ENCODE results near the gene ATG10. TPM values are rescaled to one million over a fixed set of nuclear protein-coding genes. Genes with fewer than 3 reads are reported as not detected.

Gene ATG10
- total RNA-seq, 1 experiment from 2014 or later: 34.5 TPM

- H3K36me3 ChIP-seq (replicated peaks; ENCODE audit: control insufficient read depth, insufficient read depth, low read length): no peaks in the 10 kb centered on the region
- DNase-seq: no peak
- no peaks in the 10 kb centered on the region for H3K27me3 ChIP-seq (ENCODE audit: control insufficient read depth, insufficient read depth, low read length)
- no peak overlapping the region for H3K4me3 ChIP-seq (ENCODE audit: insufficient read depth, low read depth, low read length)
These were observed 193.3 kb downstream of the ATG10 start for GRCh38 chr5:82164977-82165713.

GRCh38 chr5:82165740-82166530 is 194.1 kb downstream of the ATG10 start:
- H3K27me3 ChIP-seq (ENCODE audit: control insufficient read depth, insufficient read depth, low read length): no peaks in the 10 kb centered on the region
- H3K4me3 ChIP-seq (ENCODE audit: insufficient read depth, low read depth, low read length): no peak overlapping the region
- H3K36me3 ChIP-seq (replicated peaks; ENCODE audit: control insufficient read depth, insufficient read depth, low read length): no peaks in the 10 kb centered on the region
- DNase-seq: peak; percentile 7

GRCh38 chr5:82167372-82167935 is 195.6 kb downstream of the ATG10 start:
- H3K4me3 ChIP-seq (ENCODE audit: insufficient read depth, low read depth, low read length): no peak overlapping the region
- no peak for DNase-seq
- H3K36me3 ChIP-seq (replicated peaks; ENCODE audit: control insufficient read depth, insufficient read depth, low read length): no peaks in the 10 kb centered on the region
- no peaks in the 10 kb centered on the region for H3K27me3 ChIP-seq (ENCODE audit: control insufficient read depth, insufficient read depth, low read length)

- DNase-seq: no peak
- Histone ChIP-seq H3K4me3 (ENCODE audit: insufficient read depth, low read depth, low read length) (no peak overlapping the region), H3K27me3 (ENCODE audit: control insufficient read depth, insufficient read depth, low read length) (no peaks in the 10 kb centered on the region), H3K36me3 (replicated peaks; ENCODE audit: control insufficient read depth, insufficient read depth, low read length) (no peaks in the 10 kb centered on the region)
These were observed 196.5 kb downstream of the ATG10 start for GRCh38 chr5:82168294-82168693.

- H3K36me3 ChIP-seq (replicated peaks; ENCODE audit: control insufficient read depth, insufficient read depth, low read length): no peaks in the 10 kb centered on the region
- DNase-seq: no peak
- no peaks in the 10 kb centered on the region for H3K27me3 ChIP-seq (ENCODE audit: control insufficient read depth, insufficient read depth, low read length)
- no peak overlapping the region for H3K4me3 ChIP-seq (ENCODE audit: insufficient read depth, low read depth, low read length)
These were observed 198.1 kb downstream of the ATG10 start for GRCh38 chr5:82169892-82170291.

- Histone ChIP-seq H3K36me3 (replicated peaks; ENCODE audit: control insufficient read depth, insufficient read depth, low read length) (no peaks in the 10 kb centered on the region), H3K4me3 (ENCODE audit: insufficient read depth, low read depth, low read length) (no peak overlapping the region), H3K27me3 (ENCODE audit: control insufficient read depth, insufficient read depth, low read length) (no peaks in the 10 kb centered on the region)
- peak; percentile 25 for DNase-seq
These were observed 202.5 kb downstream of the ATG10 start for GRCh38 chr5:82174128-82174918.

GRCh38 chr5:82174919-82175219 is 203.0 kb downstream of the ATG10 start:
- no peaks in the 10 kb centered on the region for H3K36me3 ChIP-seq (replicated peaks; ENCODE audit: control insufficient read depth, insufficient read depth, low read length)
- H3K4me3 ChIP-seq (ENCODE audit: insufficient read depth, low read depth, low read length): no peak overlapping the region
- H3K27me3 ChIP-seq (ENCODE audit: control insufficient read depth, insufficient read depth, low read length): no peaks in the 10 kb centered on the region
- DNase-seq: no peak

GRCh38 chr5:82176115-82176814 is 204.4 kb downstream of the ATG10 start:
- Histone ChIP-seq H3K27me3 (ENCODE audit: control insufficient read depth, insufficient read depth, low read length) (no peaks in the 10 kb centered on the region), H3K4me3 (ENCODE audit: insufficient read depth, low read depth, low read length) (no peak overlapping the region), H3K36me3 (replicated peaks; ENCODE audit: control insufficient read depth, insufficient read depth, low read length) (no peaks in the 10 kb centered on the region)
- no peak for DNase-seq

GRCh38 chr5:82178378-82178777 is 206.6 kb downstream of the ATG10 start:
- DNase-seq: no peak
- H3K36me3 ChIP-seq (replicated peaks; ENCODE audit: control insufficient read depth, insufficient read depth, low read length): no peaks in the 10 kb centered on the region

GRCh38 chr5:82182662-82183061 is 210.8 kb downstream of the ATG10 start:
- Histone ChIP-seq H3K27me3 (ENCODE audit: control insufficient read depth, insufficient read depth, low read length) (no peaks in the 10 kb centered on the region), H3K36me3 (replicated peaks; ENCODE audit: control insufficient read depth, insufficient read depth, low read length) (no peaks in the 10 kb centered on the region), H3K4me3 (ENCODE audit: insufficient read depth, low read depth, low read length) (no peak overlapping the region)
- no peak for DNase-seq

More at GRCh38 chr5:82178378-82178777, 206.6 kb downstream of the ATG10 start:
- H3K4me3 ChIP-seq (ENCODE audit: insufficient read depth, low read depth, low read length): no peak overlapping the region
- H3K27me3 ChIP-seq (ENCODE audit: control insufficient read depth, insufficient read depth, low read length): no peaks in the 10 kb centered on the region

GRCh38 chr5:82183828-82184227 is 212.0 kb downstream of the ATG10 start:
- H3K27me3 ChIP-seq (ENCODE audit: control insufficient read depth, insufficient read depth, low read length): no peaks in the 10 kb centered on the region
- no peaks in the 10 kb centered on the region for H3K36me3 ChIP-seq (replicated peaks; ENCODE audit: control insufficient read depth, insufficient read depth, low read length)
- no peak overlapping the region for H3K4me3 ChIP-seq (ENCODE audit: insufficient read depth, low read depth, low read length)
- no peak for DNase-seq

GRCh38 chr5:82185851-82186250 is 214.0 kb downstream of the ATG10 start:
- Histone ChIP-seq H3K36me3 (replicated peaks; ENCODE audit: control insufficient read depth, insufficient read depth, low read length) (no peaks in the 10 kb centered on the region), H3K27me3 (ENCODE audit: control insufficient read depth, insufficient read depth, low read length) (no peaks in the 10 kb centered on the region), H3K4me3 (ENCODE audit: insufficient read depth, low read depth, low read length) (no peak overlapping the region)
- DNase-seq: no peak

GRCh38 chr5:82197550-82197949 is 225.7 kb downstream of the ATG10 start:
- no peak overlapping the region for H3K4me3 ChIP-seq (ENCODE audit: insufficient read depth, low read depth, low read length)
- DNase-seq: no peak
- H3K36me3 ChIP-seq (replicated peaks; ENCODE audit: control insufficient read depth, insufficient read depth, low read length): no peaks in the 10 kb centered on the region
- no peaks in the 10 kb centered on the region for H3K27me3 ChIP-seq (ENCODE audit: control insufficient read depth, insufficient read depth, low read length)

- Histone ChIP-seq H3K36me3 (replicated peaks; ENCODE audit: control insufficient read depth, insufficient read depth, low read length) (no peaks in the 10 kb centered on the region), H3K4me3 (ENCODE audit: insufficient read depth, low read depth, low read length) (no peak overlapping the region), H3K27me3 (ENCODE audit: control insufficient read depth, insufficient read depth, low read length) (no peaks in the 10 kb centered on the region)
- no peak for DNase-seq
These were observed 232.7 kb downstream of the ATG10 start for GRCh38 chr5:82204567-82204966.
